ENCODE results near the gene MIEF1.

DNA sequence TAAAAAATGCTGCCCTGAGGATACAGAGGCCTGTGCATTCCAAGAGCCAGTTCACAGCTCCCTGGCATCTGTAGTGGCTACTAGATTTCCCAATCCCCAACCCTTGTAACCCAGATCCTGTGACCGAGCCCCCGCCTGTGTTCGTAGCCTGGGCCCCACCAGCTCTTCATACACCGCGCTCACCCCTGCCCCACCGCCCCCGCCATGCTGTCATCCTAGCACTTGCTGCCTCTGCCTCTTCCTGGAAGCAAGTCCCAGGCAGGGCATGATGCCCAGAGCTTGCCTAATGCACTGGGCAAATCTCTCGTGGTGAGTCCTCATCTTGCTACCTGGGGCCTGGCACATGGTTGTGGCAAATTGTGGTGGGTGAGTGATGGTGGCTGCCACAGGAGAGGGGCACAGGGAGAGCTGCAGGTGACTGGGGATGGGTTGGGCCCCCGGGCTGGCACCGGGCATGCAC, 38.1 kb upstream of the MIEF1 start:
- TF ChIP-seq CTCF (IDR thresholded peaks at IDR 0.05; ENCODE audit: low read length) (no peak), EZH2 (IDR thresholded peaks at IDR 0.05; ENCODE audit: borderline replicate concordance, low read length) (no peak)

All from OCI-LY1 (cell line).